ENCODE data around the gene RTL1.

RTL1 gene

GRCh38 chr14:100881211-100882025 lies 22.1 kb downstream of the RTL1 start:
- H3K4me3 ChIP-seq (ENCODE audit: low read depth, low read length) = no peak overlapping the region
- TF ChIP-seq, protein P1, sequence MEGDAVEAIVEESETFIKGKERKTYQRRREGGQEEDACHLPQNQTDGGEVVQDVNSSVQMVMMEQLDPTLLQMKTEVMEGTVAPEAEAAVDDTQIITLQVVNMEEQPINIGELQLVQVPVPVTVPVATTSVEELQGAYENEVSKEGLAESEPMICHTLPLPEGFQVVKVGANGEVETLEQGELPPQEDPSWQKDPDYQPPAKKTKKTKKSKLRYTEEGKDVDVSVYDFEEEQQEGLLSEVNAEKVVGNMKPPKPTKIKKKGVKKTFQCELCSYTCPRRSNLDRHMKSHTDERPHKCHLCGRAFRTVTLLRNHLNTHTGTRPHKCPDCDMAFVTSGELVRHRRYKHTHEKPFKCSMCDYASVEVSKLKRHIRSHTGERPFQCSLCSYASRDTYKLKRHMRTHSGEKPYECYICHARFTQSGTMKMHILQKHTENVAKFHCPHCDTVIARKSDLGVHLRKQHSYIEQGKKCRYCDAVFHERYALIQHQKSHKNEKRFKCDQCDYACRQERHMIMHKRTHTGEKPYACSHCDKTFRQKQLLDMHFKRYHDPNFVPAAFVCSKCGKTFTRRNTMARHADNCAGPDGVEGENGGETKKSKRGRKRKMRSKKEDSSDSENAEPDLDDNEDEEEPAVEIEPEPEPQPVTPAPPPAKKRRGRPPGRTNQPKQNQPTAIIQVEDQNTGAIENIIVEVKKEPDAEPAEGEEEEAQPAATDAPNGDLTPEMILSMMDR (IDR thresholded peaks at IDR 0.05; ENCODE audit: borderline replicate concordance, insufficient read depth, low read depth, low read length) = no peak

DNA sequence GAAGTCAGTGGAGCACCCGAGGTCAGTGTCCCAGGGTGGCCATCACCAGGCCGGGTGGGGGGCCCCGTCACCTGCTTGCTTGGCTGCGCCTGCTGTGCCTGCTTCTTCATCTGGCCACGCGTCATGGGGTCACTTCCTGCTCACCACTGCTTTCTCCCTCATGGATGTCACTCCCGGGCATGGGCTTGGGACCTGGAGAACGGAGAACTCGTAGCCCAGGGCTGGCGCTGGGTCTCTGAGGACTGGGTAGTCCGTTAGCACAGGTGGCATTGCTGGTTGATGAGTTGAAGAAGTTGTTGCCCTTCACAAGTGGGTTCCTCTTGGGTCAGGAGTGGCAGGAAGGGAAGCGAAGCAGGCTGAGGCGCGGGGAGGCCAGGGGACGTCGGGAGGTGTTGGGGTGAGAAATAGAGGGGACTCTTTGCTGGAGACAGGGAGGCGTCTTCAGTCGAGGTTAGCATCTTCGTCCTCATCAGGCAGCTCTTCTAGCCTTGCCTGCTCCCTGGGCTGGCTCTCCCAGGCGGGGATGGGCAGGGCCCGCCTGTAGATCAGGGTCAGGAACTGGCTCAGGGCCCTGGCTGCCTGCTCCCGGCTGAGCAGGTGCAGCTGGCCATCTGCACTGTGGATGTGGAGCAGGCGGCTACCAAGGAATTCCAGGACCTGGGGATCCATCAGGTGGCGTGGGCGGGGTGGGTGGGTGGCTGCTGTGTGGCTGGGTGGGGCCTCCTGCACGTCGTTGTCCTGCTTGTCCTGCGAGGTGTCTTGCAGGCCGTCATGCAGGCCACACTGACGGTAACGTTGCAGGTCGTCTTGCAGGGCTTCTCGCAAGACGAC lies 23.0 kb downstream of the RTL1 start:
- TF ChIP-seq, protein P1 (IDR thresholded peaks at IDR 0.05; ENCODE audit: borderline replicate concordance, insufficient read depth, low read depth, low read length) = no peak
- no peak overlapping the region for H3K4me3 ChIP-seq (ENCODE audit: low read depth, low read length)

GRCh38 chr14:100879782-100880181 lies 23.7 kb downstream of the RTL1 start:
- no peak overlapping the region for H3K4me3 ChIP-seq (ENCODE audit: low read depth, low read length)
- TF ChIP-seq, protein P1 (IDR thresholded peaks at IDR 0.05; ENCODE audit: borderline replicate concordance, insufficient read depth, low read depth, low read length) = no peak

- TF ChIP-seq, protein P1 (IDR thresholded peaks at IDR 0.05; ENCODE audit: borderline replicate concordance, insufficient read depth, low read depth, low read length) = no peak
- no peak overlapping the region for H3K4me3 ChIP-seq (ENCODE audit: low read depth, low read length)
These were observed 24.3 kb downstream of the RTL1 start for GRCh38 chr14:100879194-100879593.

GRCh38 chr14:100878271-100879146 lies 25.0 kb downstream of the RTL1 start:
- TF ChIP-seq, protein P1 (IDR thresholded peaks at IDR 0.05; ENCODE audit: borderline replicate concordance, insufficient read depth, low read depth, low read length) = no peak
- H3K4me3 ChIP-seq (ENCODE audit: low read depth, low read length) = no peak overlapping the region

GRCh38 chr14:100875861-100876590 lies 27.5 kb downstream of the RTL1 start:
- no peak overlapping the region for H3K4me3 ChIP-seq (ENCODE audit: low read depth, low read length)
- TF ChIP-seq, protein P1 (IDR thresholded peaks at IDR 0.05; ENCODE audit: borderline replicate concordance, insufficient read depth, low read depth, low read length) = no peak

Data from GM12875 (cell line).